ENCODE measurements around the gene ITPRID1. TPM values are rescaled to one million over a fixed set of nuclear protein-coding genes. Genes with fewer than 3 reads are reported as not detected.

ITPRID1 gene
- polyA plus RNA-seq, 1 donor (not counting 4 experiments of a cell fraction or from before 2014, with no cell fraction given), result not detected

- no peak for FAIRE-seq
- no peaks in the 10 kb centered on the region for H3K27me3 ChIP-seq (ENCODE audit: control insufficient read depth, extremely low read depth, insufficient read depth, low read length)
- dilution Hi-C loops (cut with MboI; ENCODE audit: extremely low pct_ligation_motif_present, low sequenced_read_pairs), result no loop called here
Measured at GRCh38 chr7:31563951-31564350, 50.1 kb downstream of the ITPRID1 start.

GRCh38 chr7:31564661-31565060 lies 50.8 kb downstream of the ITPRID1 start:
- no peaks in the 10 kb centered on the region for H3K36me3 ChIP-seq (ENCODE audit: control insufficient read depth in 2 of 2, extremely low read depth in 1 of 2, insufficient read depth in 2 of 2, low read length in 2 of 2)
- no peaks in the 10 kb centered on the region for H3K9me3 ChIP-seq (ENCODE audit: control insufficient read depth, low read depth, low read length)
- H4K20me1 ChIP-seq (ENCODE audit: control insufficient read depth, extremely low read depth, insufficient read depth, low read length), result no peaks in the 10 kb centered on the region
- DNase-seq (ENCODE audit: low read depth, low spot score) (no peak), FAIRE-seq (no peak)
- H3K9ac ChIP-seq (ENCODE audit: control insufficient read depth, extremely low read depth, insufficient read depth, low read length), result no peak overlapping the region
- no peak overlapping the region for H3K27ac ChIP-seq (ENCODE audit: control insufficient read depth, insufficient read depth, low read length)
- no peak overlapping the region for H3K4me2 ChIP-seq (ENCODE audit: control insufficient read depth, extremely low read depth, insufficient read depth, low read depth, low read length)
- H3K9me1 ChIP-seq (ENCODE audit: control insufficient read depth, extremely low read depth, insufficient read depth, low read length), result no peaks in the 10 kb centered on the region
- TF ChIP-seq CTCF (optimal IDR thresholded peaks at IDR 0.05 in 1 of 3, IDR thresholded peaks at IDR 0.05 in 1 of 3, conservative IDR thresholded peaks at IDR 0.05 in 1 of 3; ENCODE audit: extremely low read depth in 1 of 3, insufficient read depth in 2 of 3, low read length in 3 of 3) (no peak), EZH2 (IDR thresholded peaks at IDR 0.05; ENCODE audit: low read length) (no peak)
- H3K27me3 ChIP-seq (ENCODE audit: control insufficient read depth, extremely low read depth, insufficient read depth, low read length), result no peaks in the 10 kb centered on the region
- H3K4me1 ChIP-seq (ENCODE audit: control insufficient read depth, extremely low read depth, insufficient read depth, low read length), result no peaks in the 10 kb centered on the region
- H3K79me2 ChIP-seq (ENCODE audit: control insufficient read depth, insufficient read depth, low read length), result no peaks in the 10 kb centered on the region
- H3K4me3 ChIP-seq (ENCODE audit: control insufficient read depth in 2 of 3, extremely low read depth in 1 of 3, insufficient read depth in 2 of 3, low read depth in 1 of 3, low read length in 3 of 3), result no peak overlapping the region
- dilution Hi-C loops (cut with MboI; ENCODE audit: extremely low pct_ligation_motif_present, low sequenced_read_pairs), result no loop called here
- H2AFZ ChIP-seq (ENCODE audit: control insufficient read depth, low read length), result no peak overlapping the region

More at GRCh38 chr7:31563951-31564350, 50.1 kb downstream of the ITPRID1 start:
- H4K20me1 ChIP-seq (ENCODE audit: control insufficient read depth, extremely low read depth, insufficient read depth, low read length), result no peaks in the 10 kb centered on the region
- no peaks in the 10 kb centered on the region for H3K4me1 ChIP-seq (ENCODE audit: control insufficient read depth, extremely low read depth, insufficient read depth, low read length)
- no peak overlapping the region for H3K4me3 ChIP-seq (ENCODE audit: control insufficient read depth in 2 of 3, extremely low read depth in 1 of 3, insufficient read depth in 2 of 3, low read depth in 1 of 3, low read length in 3 of 3)
- no peak overlapping the region for H3K27ac ChIP-seq (ENCODE audit: control insufficient read depth, insufficient read depth, low read length)
- H3K9me3 ChIP-seq (ENCODE audit: control insufficient read depth, low read depth, low read length), result no peaks in the 10 kb centered on the region
- H3K4me2 ChIP-seq (ENCODE audit: control insufficient read depth, extremely low read depth, insufficient read depth, low read depth, low read length), result no peak overlapping the region
- no peaks in the 10 kb centered on the region for H3K36me3 ChIP-seq (ENCODE audit: control insufficient read depth in 2 of 2, extremely low read depth in 1 of 2, insufficient read depth in 2 of 2, low read length in 2 of 2)
- DNase-seq (ENCODE audit: low read depth, low spot score), result no peak
- H3K79me2 ChIP-seq (ENCODE audit: control insufficient read depth, insufficient read depth, low read length), result no peaks in the 10 kb centered on the region
- H2AFZ ChIP-seq (ENCODE audit: control insufficient read depth, low read length), result no peak overlapping the region
- no peak overlapping the region for H3K9ac ChIP-seq (ENCODE audit: control insufficient read depth, extremely low read depth, insufficient read depth, low read length)
- TF ChIP-seq CTCF (optimal IDR thresholded peaks at IDR 0.05 in 1 of 3, IDR thresholded peaks at IDR 0.05 in 1 of 3, conservative IDR thresholded peaks at IDR 0.05 in 1 of 3; ENCODE audit: extremely low read depth in 1 of 3, insufficient read depth in 2 of 3, low read length in 3 of 3) (no peak), EZH2 (IDR thresholded peaks at IDR 0.05; ENCODE audit: low read length) (no peak)
- H3K9me1 ChIP-seq (ENCODE audit: control insufficient read depth, extremely low read depth, insufficient read depth, low read length), result no peaks in the 10 kb centered on the region

All from keratinocyte (primary cell).